GM18870 (cell line): ENCODE results near the gene TMEM117.

Experiments used
- ATAC-seq: cut with Tn5 transposase; IDR thresholded peaks from one replicate; pipeline ENCODE4 v1.9.1; 2021; ENCODE audit warnings: moderate library complexity; ENCODE audit not compliant: unreplicated experiment

TMEM117 gene

GRCh38 chr12:43883311-43883710 is 47.4 kb downstream of the TMEM117 start:
- ATAC-seq, result no peak

GRCh38 chr12:43883748-43884147 is 47.9 kb downstream of the TMEM117 start:
- no peak for ATAC-seq

GRCh38 chr12:43884683-43885410 is 49.0 kb downstream of the TMEM117 start:
- ATAC-seq, result no peak

- no peak for ATAC-seq
These were observed 51.5 kb downstream of the TMEM117 start for GRCh38 chr12:43887397-43887796.

- no peak for ATAC-seq
These were observed 56.1 kb downstream of the TMEM117 start for GRCh38 chr12:43891856-43892574.

GRCh38 chr12:43893670-43894069 is 57.8 kb downstream of the TMEM117 start:
- no peak for ATAC-seq

- no peak for ATAC-seq
These were observed 59.8 kb downstream of the TMEM117 start for GRCh38 chr12:43895580-43896206.

GRCh38 chr12:43896496-43896895 is 60.6 kb downstream of the TMEM117 start:
- no peak for ATAC-seq

- no peak for ATAC-seq
These were observed 62.6 kb downstream of the TMEM117 start for GRCh38 chr12:43898474-43898873.

GRCh38 chr12:43899574-43899973 is 63.7 kb downstream of the TMEM117 start:
- no peak for ATAC-seq

- no peak for ATAC-seq
These were observed 67.8 kb downstream of the TMEM117 start for GRCh38 chr12:43903686-43904085.

GRCh38 chr12:43912859-43913258 is 77.0 kb downstream of the TMEM117 start:
- ATAC-seq, result no peak

- ATAC-seq, result no peak
These were observed 78.5 kb downstream of the TMEM117 start for GRCh38 chr12:43914391-43914790.

GRCh38 chr12:43914923-43915468 is 79.1 kb downstream of the TMEM117 start:
- no peak for ATAC-seq

GRCh38 chr12:43917896-43918295 is 82.0 kb downstream of the TMEM117 start:
- no peak for ATAC-seq

GRCh38 chr12:43921666-43922337 is 85.9 kb downstream of the TMEM117 start:
- no peak for ATAC-seq

GRCh38 chr12:43930032-43930431 is 94.2 kb downstream of the TMEM117 start:
- no peak for ATAC-seq

GRCh38 chr12:43931187-43931586 is 95.3 kb downstream of the TMEM117 start:
- no peak for ATAC-seq

- ATAC-seq, result no peak
These were observed 99.7 kb downstream of the TMEM117 start for GRCh38 chr12:43935581-43935980.

GRCh38 chr12:43937947-43938346 is 102.1 kb downstream of the TMEM117 start:
- no peak for ATAC-seq

- no peak for ATAC-seq
These were observed 106.5 kb downstream of the TMEM117 start for GRCh38 chr12:43942379-43942778.
